Superior temporal gyrus (tissue), 1 donor: Measurements from ENCODE around the gene COQ10A.
A peak's percentile ranks its signal among the peaks of the same experiment; 100 is the strongest.
"Not testable (repeated sequence)": the region's sequence is repeated elsewhere in the genome, so short reads cannot be mapped to it uniquely, and the experiment has no call there.

Experiments used
- DNase-seq: peaks from one replicate; pipeline ENCODE4 v3.0.0-alpha.2; 2016; ENCODE audit errors: extremely low spot score

COQ10A gene

DNA sequence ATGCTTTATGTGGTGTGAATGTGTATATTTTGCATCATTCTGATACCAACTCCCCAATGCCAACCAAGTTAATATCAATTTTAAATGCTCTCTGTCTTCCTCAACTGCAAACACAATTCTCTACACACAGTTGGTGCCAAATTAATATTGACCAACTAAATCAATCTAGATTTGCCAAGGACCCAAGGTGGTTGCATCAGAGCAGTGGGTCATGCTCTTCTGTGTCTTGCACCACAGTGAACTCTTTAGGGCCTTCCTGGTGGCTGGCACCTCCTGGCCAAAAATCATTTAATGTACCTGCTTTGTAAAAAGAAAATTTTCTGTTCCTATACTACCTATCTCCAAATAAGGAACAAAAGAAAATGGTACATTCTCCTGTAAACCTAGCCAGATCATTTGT lies 14.1 kb downstream of the COQ10A start:
- no peak for DNase-seq

DNA sequence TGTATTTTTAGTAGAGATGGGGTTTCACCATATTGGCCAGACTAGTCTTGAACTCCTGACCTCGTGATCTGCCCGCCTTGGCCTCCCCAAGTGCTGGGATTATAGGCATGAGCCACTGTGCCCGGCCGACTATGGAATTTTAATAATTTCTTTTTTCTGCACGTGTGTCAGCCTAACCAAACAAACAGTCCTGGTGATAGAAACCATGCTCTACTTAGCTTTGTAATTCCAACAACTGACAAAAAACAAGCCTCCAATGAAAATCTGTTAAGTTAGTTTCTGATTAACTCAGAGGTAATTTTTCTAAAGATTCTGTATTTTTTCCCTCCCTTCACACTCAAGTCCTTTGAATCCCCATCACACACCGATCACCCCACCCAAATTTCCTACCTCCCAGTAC lies 15.3 kb downstream of the COQ10A start:
- DNase-seq, result no peak

DNA sequence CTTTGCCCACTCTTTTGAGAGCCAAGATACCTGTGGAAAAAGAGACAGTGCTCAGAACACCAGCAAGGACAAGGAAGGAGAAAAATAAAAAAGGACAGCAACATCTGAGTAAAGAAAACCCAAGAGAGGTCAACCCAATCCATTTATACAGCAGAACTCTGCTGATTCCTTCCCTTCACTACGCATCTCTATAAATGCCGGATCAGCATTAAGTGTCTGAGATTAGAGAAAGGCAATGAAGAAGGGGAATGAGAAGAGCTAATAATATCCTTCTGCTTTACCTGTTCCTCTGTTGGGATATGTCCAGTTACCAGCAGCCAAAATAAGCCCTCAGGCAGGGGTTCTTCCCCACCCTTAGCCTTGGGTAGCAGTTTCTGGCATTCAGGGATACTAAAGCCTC lies 15.8 kb downstream of the COQ10A start:
- no peak for DNase-seq

DNA sequence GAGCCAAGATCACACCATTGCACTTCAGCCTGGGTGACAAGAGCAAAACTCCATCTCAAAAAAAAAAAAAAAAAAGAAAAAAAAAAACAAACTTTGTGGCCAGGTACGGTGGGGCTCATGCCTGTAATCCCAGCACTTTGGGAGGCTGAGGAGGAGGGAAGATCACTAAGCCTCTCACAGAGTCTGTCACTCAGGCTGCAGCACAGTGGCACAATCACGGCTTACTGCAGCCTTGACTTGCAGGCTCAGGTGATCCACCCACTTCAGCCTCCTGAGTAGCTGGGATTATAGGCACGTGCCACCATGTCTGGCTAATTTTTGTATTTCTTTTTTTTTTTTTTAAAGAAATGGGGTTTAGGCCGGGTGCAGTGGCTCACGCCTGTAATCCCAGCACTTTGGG lies 17.5 kb downstream of the COQ10A start:
- DNase-seq, result not testable (repeated sequence)

DNA sequence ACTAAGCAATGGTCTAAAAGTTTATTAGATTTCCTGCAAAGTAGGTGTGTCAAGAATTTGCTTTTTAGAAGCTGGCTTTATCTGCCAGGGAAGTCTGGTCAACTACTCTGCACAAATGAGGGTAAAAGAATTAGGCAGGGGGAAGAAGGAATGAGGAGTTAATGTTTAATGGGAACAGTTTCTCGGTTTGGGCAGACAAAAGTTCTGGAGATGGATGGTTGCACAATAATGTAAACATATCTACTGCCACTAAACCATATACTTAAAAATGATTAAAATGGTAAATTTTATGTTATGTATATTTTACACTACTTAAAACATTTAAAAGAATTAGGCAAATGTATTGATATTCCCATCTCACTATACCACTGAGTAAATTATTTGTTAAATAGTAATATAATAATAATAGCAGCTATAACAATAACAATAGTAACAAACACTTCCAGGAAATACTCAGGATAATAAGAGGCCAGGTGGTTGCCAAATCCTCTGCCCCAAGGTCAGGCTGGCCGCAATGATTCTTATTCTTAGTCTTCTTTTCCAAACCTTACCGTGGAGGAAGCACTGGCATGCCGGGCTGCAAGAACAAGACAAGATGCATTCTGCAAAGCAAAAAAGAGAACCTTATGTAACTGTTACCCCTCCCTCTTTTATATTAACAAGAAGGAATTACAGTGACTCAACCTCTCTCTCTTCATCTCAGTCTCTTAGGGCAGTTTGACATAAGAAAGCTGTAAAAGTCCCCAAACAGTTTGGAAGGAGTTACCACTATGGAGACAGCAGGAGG lies 19.5 kb downstream of the COQ10A start:
- DNase-seq, result no peak

DNA sequence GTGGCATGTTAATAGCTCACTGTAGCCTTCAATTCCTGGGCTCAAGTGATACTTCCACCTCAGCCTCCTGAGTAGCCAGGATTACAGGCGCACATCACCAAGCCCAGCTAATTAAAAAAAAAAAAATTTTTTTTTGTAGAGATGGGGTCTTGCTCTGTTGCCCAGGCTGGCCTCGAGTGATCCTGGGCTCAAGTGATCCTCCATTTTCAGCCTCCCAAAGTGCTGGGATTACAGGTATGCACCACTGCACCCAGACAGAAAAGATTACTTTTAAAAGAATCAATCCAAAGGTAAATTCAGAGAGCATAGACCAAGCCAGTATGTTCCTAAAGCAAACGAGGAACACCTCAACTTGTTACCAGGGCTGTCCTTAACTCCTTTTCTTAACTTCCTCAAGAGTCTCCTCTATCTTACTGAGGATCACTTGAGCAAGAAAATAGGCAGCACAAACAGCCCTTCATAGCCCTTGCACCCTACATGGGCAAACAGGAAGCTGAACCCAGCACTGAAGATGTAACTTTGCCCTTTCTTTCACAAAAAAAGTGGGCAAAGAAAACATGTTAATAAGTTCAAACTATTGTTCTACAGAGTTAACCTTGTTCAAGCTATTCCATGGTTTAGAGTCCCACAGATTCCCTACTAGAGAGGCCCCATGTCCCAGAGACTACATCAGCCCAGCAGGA lies 22.1 kb downstream of the COQ10A start:
- DNase-seq, result no peak

DNA sequence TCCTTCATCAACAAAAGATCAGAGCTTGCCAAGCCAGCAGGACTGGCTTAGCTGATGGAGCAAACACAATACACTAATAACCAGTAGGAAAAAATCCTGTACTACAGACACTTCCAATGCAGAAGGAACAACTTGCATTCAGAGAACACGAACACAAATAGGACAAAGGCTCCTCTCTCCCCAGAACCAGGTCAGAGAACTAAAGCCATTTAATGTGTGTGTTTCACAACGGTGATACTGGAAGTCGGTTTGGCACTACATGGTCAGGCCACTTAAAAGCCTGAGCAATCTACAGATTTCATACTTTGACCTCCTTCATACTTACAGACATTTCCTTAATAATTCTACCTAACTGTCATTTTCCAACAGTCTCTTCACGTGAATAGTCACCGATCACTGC lies 27.1 kb downstream of the COQ10A start:
- no peak for DNase-seq

DNA sequence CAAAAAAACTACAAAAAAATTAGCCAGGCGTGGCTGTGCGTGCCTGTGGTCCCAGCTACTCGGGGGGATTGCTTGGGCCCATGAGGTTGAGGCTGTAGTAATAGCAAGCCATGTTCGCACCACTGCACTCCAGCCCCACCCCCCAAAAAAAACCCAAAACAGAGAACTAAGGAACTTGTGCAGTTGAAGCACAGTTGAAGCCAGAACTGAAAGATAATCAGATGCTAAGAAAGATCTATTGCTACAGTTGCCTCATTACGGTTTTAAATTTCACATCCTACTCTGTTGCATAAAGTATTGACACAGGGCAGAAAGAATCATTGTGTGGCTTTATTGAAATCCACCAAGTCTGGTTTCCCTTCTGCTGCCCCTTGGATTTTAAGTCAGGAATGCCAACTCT lies 29.6 kb downstream of the COQ10A start:
- no peak for DNase-seq

DNA sequence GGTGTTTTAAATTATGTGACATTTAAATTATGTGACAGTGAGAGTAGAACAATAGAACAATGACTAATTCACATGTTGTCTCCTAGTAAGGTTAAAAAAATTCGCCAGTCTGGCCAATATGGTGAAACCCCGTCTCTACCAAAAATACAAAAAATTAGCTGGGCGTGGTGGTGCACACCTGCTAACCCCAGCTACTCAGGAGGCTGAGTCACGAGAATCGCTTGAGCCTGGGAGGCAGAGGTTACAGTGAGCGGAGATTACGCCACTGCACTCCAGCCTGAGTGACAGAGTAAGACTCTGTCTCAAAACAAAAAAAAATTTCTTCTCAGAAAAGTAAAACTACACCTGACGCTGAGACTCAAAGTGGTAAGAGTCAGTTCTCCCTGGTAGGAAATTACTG lies 30.7 kb downstream of the COQ10A start:
- no peak for DNase-seq

DNA sequence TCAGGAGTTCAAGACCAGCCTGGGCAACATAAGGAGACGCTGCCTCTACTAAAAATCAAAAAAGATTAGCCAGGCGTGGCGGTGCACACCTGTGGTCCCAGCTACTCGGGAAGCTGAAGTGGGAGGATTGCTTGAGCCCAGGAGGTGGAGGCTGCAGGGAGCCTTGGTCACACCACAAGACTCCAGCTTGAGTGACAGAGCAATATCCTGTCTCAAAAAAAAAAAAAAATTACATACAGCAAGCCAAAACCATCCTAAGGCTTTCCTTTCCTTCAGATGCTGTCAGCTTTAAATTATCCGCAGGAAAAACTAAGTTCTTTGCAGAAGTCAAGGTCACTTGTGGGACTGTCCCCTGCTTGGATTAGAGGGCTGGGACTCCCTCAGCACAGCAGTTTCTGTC lies 32.1 kb downstream of the COQ10A start:
- DNase-seq, result no peak

DNA sequence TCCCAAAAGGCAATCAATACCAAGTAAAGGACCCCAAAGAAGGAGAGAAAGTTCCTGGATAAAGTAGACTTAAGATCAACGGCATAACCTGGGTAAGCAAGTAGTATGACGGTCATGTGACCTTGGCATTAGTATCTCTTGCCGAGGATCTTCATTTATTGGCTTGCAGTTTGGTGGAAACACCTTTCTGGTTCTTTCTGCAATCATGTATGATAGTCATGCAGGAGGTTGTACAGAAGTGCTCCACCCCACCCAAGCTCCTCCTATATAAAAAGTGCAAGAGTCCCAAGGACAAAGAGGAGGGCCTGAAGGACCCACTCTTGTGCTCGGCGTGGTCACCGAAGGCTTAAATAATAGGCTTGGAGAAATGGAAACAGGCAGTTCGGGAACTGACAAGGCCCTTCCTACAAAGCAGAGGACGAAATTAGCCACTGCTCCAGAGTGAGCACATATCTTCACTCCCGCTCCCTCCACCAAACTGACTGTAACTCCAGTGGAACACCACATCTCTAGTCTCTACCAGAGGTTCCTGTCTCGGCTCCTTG lies 32.6 kb downstream of the COQ10A start:
- no peak for DNase-seq

DNA sequence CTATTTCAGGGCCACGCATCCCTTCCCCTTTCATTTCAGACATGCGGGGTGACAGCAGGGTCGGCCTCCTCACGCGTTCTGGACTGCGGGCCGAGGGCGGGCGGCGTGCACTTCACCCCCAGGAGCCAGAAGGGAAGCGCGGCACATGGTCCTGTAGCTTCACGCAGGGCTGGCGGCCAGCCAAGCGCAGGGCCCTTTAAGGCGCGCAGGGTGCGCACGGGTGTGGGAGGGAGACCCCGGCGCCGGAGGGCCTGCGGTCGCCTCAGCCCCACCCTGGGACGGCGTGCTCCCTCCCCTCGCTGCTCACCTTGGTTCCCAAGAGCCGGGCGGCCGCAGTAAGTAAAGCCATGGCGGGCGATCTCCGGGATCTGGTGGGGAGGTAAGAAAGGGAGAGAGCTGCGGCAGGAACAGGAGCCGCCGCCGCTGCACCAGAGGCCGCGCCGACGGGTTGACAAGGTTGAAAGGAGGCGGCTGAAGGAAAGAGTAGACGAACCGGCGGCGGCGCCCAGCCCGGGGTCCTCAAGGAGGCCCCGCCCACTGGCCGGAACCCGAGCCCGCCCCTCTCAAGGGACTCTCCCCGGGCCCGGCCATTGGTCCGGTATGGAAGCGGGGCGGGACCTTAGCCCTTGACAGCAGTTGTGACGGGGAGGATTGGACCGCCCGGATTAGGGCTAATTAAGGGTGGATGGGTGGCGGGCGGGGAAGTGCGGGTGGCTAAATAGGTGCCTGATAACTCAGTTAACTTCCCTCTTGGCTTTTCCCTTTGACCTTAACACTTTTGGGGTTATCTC lies 33.3 kb downstream of the COQ10A start, which contains the start of gene CS:
Gene CS, minus strand, starts transcription at position 478 of the 791 bp plus-strand sequence. Its CDS starts 129 bp downstream, at position 349.
- DNase-seq, result peak; percentile 98

DNA sequence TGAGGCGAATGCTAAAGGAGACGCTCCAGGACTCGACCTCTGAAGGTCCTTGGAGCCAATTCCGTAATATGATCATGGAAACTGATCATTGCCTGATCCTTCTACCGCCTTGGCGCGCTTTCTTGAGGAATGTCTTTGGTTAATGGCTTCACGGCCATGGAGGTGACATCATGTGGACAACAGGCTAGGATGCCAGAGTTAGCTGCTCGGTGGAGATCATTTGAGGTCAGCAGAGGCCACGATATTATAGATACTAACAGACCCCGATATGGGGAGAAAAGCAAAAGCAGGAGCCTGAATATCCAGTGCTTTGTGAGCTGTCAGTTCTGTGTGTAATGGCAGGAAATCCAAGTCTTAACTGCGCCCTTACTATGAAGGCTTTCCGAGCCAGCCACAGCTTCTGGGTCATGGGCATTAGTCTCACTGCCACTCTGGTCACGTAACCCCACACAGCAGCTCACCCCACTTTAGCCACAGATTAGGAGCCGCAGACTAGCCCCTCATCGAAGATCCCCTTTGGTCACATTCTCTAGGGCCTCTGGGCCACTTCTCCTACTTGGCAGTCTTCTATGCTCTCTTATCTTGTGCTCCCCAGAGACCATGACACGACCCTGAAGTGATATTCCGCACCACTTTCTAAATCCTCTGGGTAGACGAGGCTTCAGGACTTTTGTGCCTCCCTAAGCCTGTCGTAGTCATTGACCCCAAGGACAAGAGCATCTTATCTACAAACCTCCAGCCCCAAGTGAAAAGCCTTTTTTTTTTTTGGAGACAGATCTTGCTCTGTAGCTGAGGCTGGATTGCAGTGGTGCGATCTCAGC lies 34.1 kb downstream of the COQ10A start:
- no peak for DNase-seq

DNA sequence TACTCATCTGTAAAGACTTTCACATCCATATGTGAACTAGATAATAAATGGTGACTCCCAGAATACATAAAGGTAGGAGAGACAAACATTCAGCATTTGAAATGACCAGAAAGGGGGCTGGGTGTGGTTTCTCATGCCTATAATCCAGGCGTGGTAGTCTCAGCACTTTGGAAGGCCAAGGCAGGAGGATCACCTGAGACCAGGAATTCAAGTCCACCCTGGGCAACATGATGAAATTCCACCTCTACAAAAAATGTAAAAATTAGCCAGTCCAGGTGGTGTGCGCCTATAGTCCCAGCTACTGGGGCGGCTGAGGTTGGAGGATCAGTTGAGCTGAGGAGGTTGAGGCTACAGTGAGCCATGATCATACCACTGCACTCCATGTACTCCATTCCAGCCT lies 37.5 kb downstream of the COQ10A start:
- DNase-seq, result no peak

DNA sequence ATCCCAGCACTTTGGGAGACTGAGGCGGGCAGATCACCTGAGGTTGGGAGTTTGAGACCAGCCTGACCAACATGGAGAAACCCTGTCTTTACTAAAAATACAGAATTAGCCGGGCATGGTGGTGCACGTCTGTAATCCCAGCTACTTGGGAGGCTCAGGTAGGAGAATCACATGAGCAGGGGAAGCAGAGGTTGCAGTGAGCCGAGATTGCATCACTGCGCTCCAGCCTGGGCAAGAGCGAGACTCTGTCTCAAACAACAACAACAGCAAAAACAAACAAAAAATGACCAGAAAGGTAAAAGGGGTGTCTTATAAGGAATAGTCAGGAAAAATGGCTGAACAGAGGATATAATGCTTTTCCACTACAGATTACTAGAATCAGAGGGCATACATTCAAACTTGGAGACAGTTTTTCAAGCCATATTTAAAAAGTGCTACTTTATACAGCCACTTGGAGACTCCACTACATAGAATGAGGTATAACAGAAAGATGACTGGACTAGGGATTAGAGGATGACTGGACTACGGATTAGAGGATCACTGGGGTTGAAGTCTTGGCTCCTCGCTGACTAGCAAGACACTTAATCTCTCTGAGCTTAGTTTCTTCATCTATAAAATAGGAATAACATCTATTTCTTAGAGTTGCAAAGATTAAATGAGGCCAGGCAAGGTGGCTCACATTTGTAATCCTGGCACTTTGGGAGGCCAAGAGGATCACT lies 38.3 kb downstream of the COQ10A start:
- DNase-seq, result no peak

DNA sequence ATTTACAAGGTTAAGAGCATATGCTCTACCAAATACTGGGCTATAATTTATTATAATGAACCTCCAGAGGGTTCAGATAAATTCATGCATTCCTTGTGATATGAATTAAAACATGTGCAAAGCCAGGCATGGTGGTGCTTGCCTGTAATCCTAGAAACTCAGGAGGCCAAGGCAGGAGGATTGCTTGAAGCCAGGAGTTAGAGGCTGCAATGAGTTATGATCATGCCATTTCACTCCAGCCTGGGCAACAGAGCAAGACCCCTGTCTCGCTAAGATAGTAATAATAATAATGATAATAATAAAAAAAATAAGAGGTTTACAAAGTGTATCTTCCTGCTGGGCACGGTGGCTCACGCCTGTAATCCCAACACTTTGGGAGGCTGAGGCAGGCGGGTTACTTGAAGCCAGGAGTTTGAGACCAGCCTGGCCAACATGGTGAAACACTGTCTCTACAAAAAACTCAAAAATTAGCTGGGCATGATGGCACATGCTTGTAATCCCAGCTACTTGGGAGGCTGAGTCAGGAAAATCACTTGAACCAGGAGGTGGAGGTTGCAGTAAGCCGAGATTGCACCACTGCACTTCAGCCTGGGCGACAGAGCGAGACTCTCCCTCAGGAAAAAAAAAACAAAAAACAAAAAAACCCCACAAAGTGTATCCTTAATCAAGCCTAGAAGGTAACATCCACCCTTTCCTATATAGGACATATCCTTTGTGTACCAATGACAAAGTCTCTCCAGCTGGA lies 40.7 kb downstream of the COQ10A start:
- DNase-seq, result no peak

DNA sequence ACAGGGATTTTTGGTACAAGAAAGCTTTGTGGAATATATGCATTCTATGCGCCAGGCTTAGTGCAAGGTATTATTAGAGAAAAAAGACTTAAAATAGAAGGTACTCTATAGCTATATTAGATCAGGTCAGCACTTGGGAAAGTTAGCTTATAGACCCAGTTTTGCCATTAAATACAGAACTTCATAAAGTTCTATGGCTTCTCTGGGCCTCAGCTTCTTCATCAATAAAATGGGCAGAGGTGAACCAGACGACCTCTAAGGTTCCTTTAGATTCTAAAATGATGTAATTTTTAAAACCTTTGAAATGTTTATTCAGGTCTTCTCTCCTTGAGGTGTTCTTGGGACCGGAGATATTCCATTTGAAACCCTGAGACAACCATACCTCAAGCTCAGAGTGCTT lies 42.0 kb downstream of the COQ10A start:
- no peak for DNase-seq

DNA sequence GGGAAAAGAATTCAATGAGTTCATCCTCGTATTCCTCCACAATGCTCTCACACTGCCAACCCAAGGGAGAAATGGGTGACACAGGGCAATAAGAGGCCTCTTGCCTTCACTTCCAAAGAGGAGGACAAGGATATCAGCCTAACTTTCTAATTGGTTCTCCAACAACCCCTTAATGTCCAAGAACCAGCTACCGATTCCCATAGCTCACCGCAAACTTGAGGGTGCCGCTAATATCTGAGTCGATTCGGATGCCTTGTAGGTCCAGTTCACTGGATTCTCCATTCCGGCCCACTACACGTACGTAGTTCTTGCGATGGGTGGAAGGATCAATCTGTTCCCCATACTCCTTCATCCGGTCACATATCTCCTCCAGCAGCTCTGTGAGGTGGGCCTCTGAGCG lies 44.3 kb downstream of the COQ10A start:
- DNase-seq, result no peak

DNA sequence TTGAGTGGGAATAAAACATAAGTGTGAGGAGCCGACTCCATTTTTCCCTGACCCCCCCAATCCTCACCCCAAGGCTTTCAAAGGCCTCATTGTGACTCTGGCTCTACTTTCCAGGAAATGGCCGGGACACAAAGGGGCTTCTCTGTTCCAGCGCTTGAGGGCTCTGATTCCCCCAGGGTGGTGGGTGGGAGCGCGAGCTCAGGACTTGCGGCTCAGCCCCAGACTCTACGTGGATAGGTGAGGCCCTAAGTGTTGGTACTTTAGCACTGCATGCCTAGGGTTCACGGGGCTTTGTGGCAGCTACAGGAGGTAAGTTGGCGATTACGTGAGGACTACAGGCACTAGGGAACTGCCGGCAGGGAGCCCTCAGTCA lies 48.5 kb downstream of the COQ10A start:
- DNase-seq, result peak; percentile 67
